ENCODE data around the gene VWA3A.

GRCh38 chr16:22161401-22161800, 69.1 kb downstream of the VWA3A start:
- TF ChIP-seq CTCF (IDR thresholded peaks at IDR 0.05), result no peak
- TF ChIP-seq KDM1A (IDR thresholded peaks at IDR 0.05; ENCODE audit: low read depth), result no peak
- TF ChIP-seq MYC (IDR thresholded peaks at IDR 0.05; ENCODE audit: borderline replicate concordance, low read length), result no peak
- no peak for TF ChIP-seq PHF8 (IDR thresholded peaks at IDR 0.05; ENCODE audit: borderline replicate concordance, low read depth)

All from A549 (cell line).